ENCODE data around the gene DCUN1D2. TPM values are rescaled to one million over a fixed set of nuclear protein-coding genes. Genes with fewer than 3 reads are reported as not detected.

The DCUN1D2 gene
- total RNA-seq, 2 experiments from 2014 or later, result 9.2 to 16.5 TPM

DNA sequence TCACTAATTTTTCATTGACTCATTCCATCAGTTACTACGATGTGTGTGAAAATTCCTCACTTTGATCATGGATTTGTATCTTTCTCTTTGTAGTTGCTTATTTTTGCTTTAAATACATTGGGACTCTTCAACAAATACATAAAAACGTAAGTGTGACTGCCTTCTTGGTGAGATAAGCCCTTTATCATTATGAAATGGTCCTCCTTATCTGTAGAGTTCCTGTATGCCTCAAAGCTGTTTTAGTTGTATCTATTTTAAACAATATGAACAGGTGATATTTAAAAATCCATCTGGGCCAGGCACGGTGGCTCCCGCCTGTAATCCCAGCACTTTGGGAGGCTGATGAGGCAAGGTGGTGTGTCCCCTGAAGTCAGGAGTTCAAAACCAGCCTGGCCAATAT, 11.3 kb downstream of the DCUN1D2 start:
- Histone ChIP-seq H4K20me1 (ENCODE audit: insufficient read depth, low read length) (no peaks in the 10 kb centered on the region), H3K9me2 (ENCODE audit: insufficient read depth, low read length) (no peaks in the 10 kb centered on the region), H3K4me2 (ENCODE audit: low read length) (no peak overlapping the region), H3K79me2 (ENCODE audit: insufficient read depth, low read depth, low read length) (peaks cover 5% of the 10 kb centered on the region; the same call in 1 of the 2 replicates), H3K4me3 (ENCODE audit: low read depth, low read length, poor library complexity, severe bottlenecking) (no peak overlapping the region), H3K36me3 (ENCODE audit: insufficient read depth, low read length) (peaks cover 38% of the 10 kb centered on the region), H2AFZ (ENCODE audit: low read length) (no peak overlapping the region), H3K4me1 (ENCODE audit: insufficient read depth, low read length, poor library complexity, severe bottlenecking) (no peaks in the 10 kb centered on the region), H3K27ac (ENCODE audit: low read depth, low read length, poor library complexity, severe bottlenecking) (no peak overlapping the region), H3K9me3 (ENCODE audit: low read length) (no peaks in the 10 kb centered on the region)
- TF ChIP-seq, protein P1, sequence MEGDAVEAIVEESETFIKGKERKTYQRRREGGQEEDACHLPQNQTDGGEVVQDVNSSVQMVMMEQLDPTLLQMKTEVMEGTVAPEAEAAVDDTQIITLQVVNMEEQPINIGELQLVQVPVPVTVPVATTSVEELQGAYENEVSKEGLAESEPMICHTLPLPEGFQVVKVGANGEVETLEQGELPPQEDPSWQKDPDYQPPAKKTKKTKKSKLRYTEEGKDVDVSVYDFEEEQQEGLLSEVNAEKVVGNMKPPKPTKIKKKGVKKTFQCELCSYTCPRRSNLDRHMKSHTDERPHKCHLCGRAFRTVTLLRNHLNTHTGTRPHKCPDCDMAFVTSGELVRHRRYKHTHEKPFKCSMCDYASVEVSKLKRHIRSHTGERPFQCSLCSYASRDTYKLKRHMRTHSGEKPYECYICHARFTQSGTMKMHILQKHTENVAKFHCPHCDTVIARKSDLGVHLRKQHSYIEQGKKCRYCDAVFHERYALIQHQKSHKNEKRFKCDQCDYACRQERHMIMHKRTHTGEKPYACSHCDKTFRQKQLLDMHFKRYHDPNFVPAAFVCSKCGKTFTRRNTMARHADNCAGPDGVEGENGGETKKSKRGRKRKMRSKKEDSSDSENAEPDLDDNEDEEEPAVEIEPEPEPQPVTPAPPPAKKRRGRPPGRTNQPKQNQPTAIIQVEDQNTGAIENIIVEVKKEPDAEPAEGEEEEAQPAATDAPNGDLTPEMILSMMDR (conservative IDR thresholded peaks at IDR 0.05; ENCODE audit: low read length), result no peak
- TF ChIP-seq EZH2phosphoT487 (IDR thresholded peaks at IDR 0.05; ENCODE audit: borderline replicate concordance, low read depth, low read length), result no peak
- no TSS peak for BruUV-seq (replicated peaks)
- CTCF ChIA-PET (ENCODE audit: unreplicated experiment), result no interaction called here
- POLR2A ChIA-PET, result no interaction called here
- DNase-seq (ENCODE audit: low spot score), result no peak
- intact Hi-C loops (cut with micrococcal nuclease; ENCODE audit: unreplicated experiment), result no loop called here

DNA sequence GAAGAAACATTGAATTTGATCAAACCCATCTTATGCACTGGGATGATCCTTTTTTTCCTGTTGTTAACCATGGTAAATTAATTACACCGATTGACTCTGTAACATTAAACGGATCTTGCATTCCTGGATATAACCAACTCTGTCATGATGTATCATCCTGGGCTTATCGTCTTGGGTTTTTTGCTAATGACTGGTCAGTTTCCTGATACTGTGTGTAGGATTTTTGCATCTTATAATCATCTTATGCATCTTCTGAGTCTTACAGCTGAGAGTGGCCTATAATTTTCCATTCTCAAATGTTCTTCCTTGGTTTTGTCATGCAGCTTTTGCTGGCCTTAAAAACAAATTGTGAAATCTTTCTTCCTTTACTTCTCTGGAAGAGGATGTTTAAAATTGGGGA, 12.8 kb downstream of the DCUN1D2 start:
- no peak overlapping the region for H3K27ac ChIP-seq (ENCODE audit: low read depth, low read length, poor library complexity, severe bottlenecking)
- no peaks in the 10 kb centered on the region for H4K20me1 ChIP-seq (ENCODE audit: insufficient read depth, low read length)
- peaks cover 38% of the 10 kb centered on the region for H3K36me3 ChIP-seq (ENCODE audit: insufficient read depth, low read length)
- H3K4me1 ChIP-seq (ENCODE audit: insufficient read depth, low read length, poor library complexity, severe bottlenecking), result no peaks in the 10 kb centered on the region
- BruUV-seq (replicated peaks), result no TSS peak
- peaks cover 5% of the 10 kb centered on the region; the same call in 1 of the 2 replicates for H3K79me2 ChIP-seq (ENCODE audit: insufficient read depth, low read depth, low read length)
- ChIA-PET POLR2A (no interaction called here), CTCF (ENCODE audit: unreplicated experiment) (no interaction called here)
- H2AFZ ChIP-seq (ENCODE audit: low read length), result no peak overlapping the region
- H3K4me3 ChIP-seq (ENCODE audit: low read depth, low read length, poor library complexity, severe bottlenecking), result no peak overlapping the region
- H3K9me3 ChIP-seq (ENCODE audit: low read length), result no peaks in the 10 kb centered on the region
- H3K9me2 ChIP-seq (ENCODE audit: insufficient read depth, low read length), result no peaks in the 10 kb centered on the region
- H3K4me2 ChIP-seq (ENCODE audit: low read length), result no peak overlapping the region
- no peak for TF ChIP-seq EZH2phosphoT487 (IDR thresholded peaks at IDR 0.05; ENCODE audit: borderline replicate concordance, low read depth, low read length)
- TF ChIP-seq, protein P1 (conservative IDR thresholded peaks at IDR 0.05; ENCODE audit: low read length), result no peak
- no peak for DNase-seq (ENCODE audit: low spot score)
- intact Hi-C loops (cut with micrococcal nuclease; ENCODE audit: unreplicated experiment), result no loop called here

DNA sequence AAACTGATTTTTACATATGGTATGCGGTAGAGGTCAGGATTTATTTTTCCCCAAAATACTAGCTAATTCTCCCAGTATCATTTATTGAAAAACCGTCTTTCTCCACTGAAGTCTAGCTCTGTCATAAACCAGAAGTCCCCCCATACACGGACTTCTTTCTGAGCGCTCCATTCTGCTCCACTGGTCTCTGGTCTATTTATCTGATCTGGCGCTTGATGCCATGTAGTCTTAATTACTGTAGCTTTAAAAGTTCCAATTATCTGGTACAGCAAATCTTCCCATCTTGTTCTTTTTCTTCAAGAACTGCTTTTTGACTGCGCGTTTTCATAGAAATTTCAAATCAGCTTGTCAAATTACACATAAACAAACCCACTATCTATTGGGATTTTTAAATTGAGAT, 13.7 kb downstream of the DCUN1D2 start:
- H3K27ac ChIP-seq (ENCODE audit: low read depth, low read length, poor library complexity, severe bottlenecking), result no peak overlapping the region
- H3K79me2 ChIP-seq (ENCODE audit: insufficient read depth, low read depth, low read length), result no peaks in the 10 kb centered on the region
- no peak overlapping the region for H3K4me2 ChIP-seq (ENCODE audit: low read length)
- no peaks in the 10 kb centered on the region for H4K20me1 ChIP-seq (ENCODE audit: insufficient read depth, low read length)
- H3K4me3 ChIP-seq (ENCODE audit: low read depth, low read length, poor library complexity, severe bottlenecking), result no peak overlapping the region
- ChIA-PET CTCF (ENCODE audit: unreplicated experiment) (no interaction called here), POLR2A (interaction anchor here (0.9 kb wide), 1 partner anchor 11 kb away, joined by 4 read pairs; no protein-coding TSS in a partner anchor)
- intact Hi-C loops (cut with micrococcal nuclease; ENCODE audit: unreplicated experiment), result no loop called here
- TF ChIP-seq EZH2phosphoT487 (IDR thresholded peaks at IDR 0.05; ENCODE audit: borderline replicate concordance, low read depth, low read length), result no peak
- TF ChIP-seq, protein P1 (conservative IDR thresholded peaks at IDR 0.05; ENCODE audit: low read length), result no peak
- no peak for DNase-seq (ENCODE audit: low spot score)
- H3K9me3 ChIP-seq (ENCODE audit: low read length), result no peaks in the 10 kb centered on the region
- H2AFZ ChIP-seq (ENCODE audit: low read length), result no peak overlapping the region
- no TSS peak for BruUV-seq (replicated peaks)
- H3K36me3 ChIP-seq (ENCODE audit: insufficient read depth, low read length), result peaks cover 38% of the 10 kb centered on the region
- H3K4me1 ChIP-seq (ENCODE audit: insufficient read depth, low read length, poor library complexity, severe bottlenecking), result no peaks in the 10 kb centered on the region
- no peaks in the 10 kb centered on the region for H3K9me2 ChIP-seq (ENCODE audit: insufficient read depth, low read length)
